ENCODE results near the gene TBC1D9B.

The TBC1D9B gene

GRCh38 chr5:179822059-179822432 is 85.7 kb downstream of the TBC1D9B start:
- no peak for FAIRE-seq
- no peak for DNase-seq (ENCODE audit: low spot score)

DNA sequence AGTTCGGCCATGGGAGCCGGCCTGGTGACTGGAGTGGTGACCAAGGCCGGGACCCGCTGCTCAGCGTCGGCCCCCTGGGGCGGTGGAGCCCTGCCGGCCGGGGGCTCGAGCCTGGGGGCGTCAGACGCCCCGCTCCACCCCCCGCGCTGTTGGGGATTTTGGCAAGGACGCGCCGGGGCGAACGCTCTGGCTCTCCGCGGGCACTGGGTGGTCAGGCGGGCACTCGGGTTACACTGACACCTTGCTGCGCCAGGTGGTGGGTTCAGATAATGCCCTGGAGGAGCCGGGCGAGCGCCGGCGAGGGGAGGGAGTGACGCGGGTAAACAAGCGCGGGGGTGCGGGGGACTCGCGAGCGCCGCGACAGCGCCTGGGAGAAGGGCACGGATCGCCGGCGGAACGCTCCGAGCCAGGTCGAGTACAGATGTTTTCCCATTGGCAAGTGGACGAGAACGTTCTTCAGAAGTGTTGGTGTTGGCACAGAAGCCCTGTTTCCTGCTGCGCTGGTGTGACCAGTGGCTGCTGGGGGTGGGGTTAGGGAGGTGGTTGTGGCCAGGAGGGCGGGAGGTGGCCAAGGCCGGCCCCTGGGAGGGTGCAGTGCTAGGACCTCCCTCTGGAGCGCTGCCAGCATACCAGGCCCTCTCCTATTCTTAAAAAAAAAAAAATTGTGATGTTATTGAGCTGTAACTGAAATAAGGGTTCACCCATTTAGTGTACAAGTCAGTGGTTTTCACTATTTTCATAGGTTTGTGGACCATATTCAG is 86.2 kb downstream of the TBC1D9B start:
- DNase-seq (ENCODE audit: low spot score) (peak; percentile 84), FAIRE-seq (peak; percentile 73)

GRCh38 chr5:179820483-179821297 is 87.0 kb downstream of the TBC1D9B start, which contains the start of gene SQSTM1:
TSS of gene SQSTM1 (plus strand) at chr5:179820905. CDS start at chr5:179820937, 32 bp downstream.
- FAIRE-seq (no peak), DNase-seq (ENCODE audit: low spot score) (peak; percentile 51)

GRCh38 chr5:179820127-179820482 is 87.6 kb downstream of the TBC1D9B start:
- no peak for FAIRE-seq
- no peak for DNase-seq (ENCODE audit: low spot score)

GRCh38 chr5:179819296-179820126 is 88.2 kb downstream of the TBC1D9B start:
- FAIRE-seq: no peak

GRCh38 chr5:179818746-179819295 is 88.9 kb downstream of the TBC1D9B start:
- FAIRE-seq (peak; percentile 70), DNase-seq (ENCODE audit: low spot score) (peak; percentile 92)

More at GRCh38 chr5:179819296-179820126, 88.2 kb downstream of the TBC1D9B start:
- peak; percentile 84 for DNase-seq (ENCODE audit: low spot score)

DNA sequence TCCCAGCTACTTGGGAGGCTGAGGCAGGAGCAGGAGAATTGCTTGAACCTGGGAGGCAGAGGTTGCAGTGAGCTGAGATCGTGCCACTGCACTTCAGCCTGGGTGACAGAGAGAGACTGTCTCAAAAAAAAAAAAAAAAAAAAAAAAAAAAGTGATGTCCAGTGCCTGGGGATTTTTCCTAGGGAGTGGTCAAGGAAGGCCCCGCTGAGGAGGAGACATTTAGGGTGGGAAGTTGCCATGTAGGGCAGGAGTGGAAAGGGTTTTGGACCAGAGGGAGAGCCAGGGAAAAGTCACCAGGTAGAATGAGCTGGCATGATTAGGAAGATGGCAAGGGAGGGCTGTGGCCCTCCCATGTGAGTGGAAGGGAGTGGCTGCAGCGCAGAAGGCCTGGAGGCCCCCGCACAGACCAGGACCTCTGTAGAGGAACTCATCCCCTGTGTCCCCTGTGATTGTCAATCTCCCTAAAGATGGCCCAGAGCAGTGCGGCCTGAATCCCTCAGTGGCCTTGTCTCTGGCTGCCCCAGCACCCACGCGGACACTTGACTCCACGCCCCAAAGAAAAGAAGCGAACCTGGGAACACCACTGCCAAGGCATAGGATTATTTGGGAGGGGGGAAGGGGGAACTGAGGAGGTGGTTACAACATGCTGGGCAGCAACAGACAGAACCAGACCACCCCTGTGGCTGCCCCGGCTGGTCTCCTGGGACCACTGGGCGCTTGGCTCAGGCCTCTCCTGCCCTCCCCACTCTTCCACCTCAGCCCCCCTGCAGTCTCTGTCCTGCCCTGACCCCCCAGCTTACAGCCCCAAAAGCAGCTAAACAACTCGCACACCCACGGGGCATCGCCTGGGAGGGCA is 89.6 kb downstream of the TBC1D9B start:
- no peak for FAIRE-seq
- DNase-seq (ENCODE audit: low spot score): no peak

- DNase-seq (ENCODE audit: low spot score) (no peak), FAIRE-seq (no peak)
Observed at GRCh38 chr5:179817470-179817840, 90.2 kb downstream of the TBC1D9B start.

DNA sequence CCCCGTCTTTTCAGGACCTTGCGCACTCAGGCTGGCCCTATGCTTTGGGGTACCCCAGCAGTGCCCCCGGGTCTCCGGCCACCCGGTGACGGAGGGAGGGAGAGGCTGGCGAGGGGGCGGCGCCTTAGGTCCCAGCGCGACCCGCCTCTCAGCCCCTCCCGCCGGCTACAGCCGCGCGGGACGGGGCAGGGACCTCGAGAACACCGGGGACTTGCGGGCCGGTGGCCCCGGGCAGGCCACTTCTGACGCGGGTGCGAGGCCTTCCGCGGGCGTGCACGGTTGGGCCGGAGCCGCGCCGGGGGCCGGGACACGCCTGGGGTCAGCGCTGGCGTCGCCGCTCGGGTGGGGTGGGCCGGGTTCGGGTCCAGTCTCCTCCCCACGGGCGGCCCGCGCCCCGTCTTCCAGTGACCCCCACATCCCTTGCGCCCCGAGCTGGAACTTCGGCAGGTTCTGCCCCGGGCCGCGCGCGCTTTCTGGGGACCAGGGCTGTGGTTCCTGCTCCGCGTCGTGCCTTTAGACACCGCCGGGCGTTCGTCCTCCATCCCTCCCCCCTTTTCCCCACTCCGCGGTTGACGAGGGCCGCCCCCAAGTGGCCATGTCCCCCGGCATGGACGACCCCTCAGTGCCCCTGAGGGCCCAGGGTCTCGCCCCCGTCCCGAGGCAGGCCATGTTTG is 90.8 kb downstream of the TBC1D9B start:
- DNase-seq (ENCODE audit: low spot score): no peak
- FAIRE-seq: no peak

GRCh38 chr5:179816401-179816795 is 91.3 kb downstream of the TBC1D9B start:
- no peak for FAIRE-seq
- no peak for DNase-seq (ENCODE audit: low spot score)

- no peak for FAIRE-seq
Observed at GRCh38 chr5:179815491-179816249, 92.0 kb downstream of the TBC1D9B start.

GRCh38 chr5:179814090-179814489 is 93.6 kb downstream of the TBC1D9B start:
- FAIRE-seq: no peak

More at GRCh38 chr5:179815491-179816249, 92.0 kb downstream of the TBC1D9B start:
- no peak for DNase-seq (ENCODE audit: low spot score)

DNA sequence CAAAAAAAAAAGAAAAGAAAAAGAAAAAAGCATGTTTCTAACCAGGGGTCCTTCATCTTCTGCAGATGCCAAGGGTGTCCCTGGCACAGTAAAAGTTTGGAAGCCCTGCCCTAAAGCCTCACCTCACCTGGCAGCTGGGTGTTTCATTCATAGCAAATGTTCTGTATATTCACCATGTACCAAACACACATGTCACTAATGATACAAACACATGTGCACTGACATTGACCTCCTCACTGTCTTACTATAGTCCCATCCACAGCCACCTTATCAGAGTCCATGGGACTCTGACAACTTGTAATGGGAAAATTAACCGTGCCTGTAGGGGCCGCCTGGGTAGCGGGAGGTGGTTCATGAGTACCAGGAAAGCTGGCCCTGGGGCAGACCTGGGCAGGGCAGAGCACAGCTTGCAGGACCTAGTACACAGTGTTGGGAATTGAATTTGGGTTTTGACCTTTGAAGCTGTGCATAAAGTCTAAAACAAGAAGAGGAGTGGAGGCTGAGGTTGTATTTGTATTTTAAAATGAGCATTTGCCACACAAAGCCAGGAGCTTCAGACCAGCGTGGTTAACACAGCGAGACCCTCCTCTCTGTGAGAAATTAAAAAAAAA is 94.6 kb downstream of the TBC1D9B start:
- DNase-seq (ENCODE audit: low spot score) (no peak), FAIRE-seq (no peak)

More at GRCh38 chr5:179814090-179814489, 93.6 kb downstream of the TBC1D9B start:
- DNase-seq (ENCODE audit: low spot score): no peak

GRCh38 chr5:179812135-179812825 is 95.4 kb downstream of the TBC1D9B start:
- FAIRE-seq (no peak), DNase-seq (ENCODE audit: low spot score) (no peak)
